Activated T-cell treated with anti-CD3 and anti-CD28 coated beads, Interleukin-2, amount 50 U/mL, for 4 hours (primary cell): ENCODE data around the gene FBXO45. TPM values are rescaled to one million over a fixed set of nuclear protein-coding genes. Genes with fewer than 3 reads are reported as not detected.
"Not testable (repeated sequence)": the region's sequence is repeated elsewhere in the genome, so short reads cannot be mapped to it uniquely, and the experiment has no call there.

Experiments
- ATAC-seq, 2 donors: fragments of 200-7000 bp; cut with Tn5 transposase; one replicate each; pipeline ENCODE4 v1.10.0; 2021
- DNase-seq: peaks from one replicate; pipeline ENCODE4 v3.0.0-alpha.2; 2020
- H3K27me3 Mint-ChIP-seq: one replicate; pipeline ENCODE4 v1.8.0; 2021; ENCODE audit warnings: low read depth, mixed read lengths
- H3K36me3 Mint-ChIP-seq: one replicate; pipeline ENCODE4 v1.8.0; 2022; ENCODE audit warnings: mixed read lengths; ENCODE audit not compliant: insufficient read depth
- H3K4me1 Mint-ChIP-seq: one replicate; pipeline ENCODE4 v1.8.0; 2021; ENCODE audit warnings: low read depth, mixed read lengths
- H3K4me3 Mint-ChIP-seq: one replicate; pipeline ENCODE4 v1.8.0; 2021; ENCODE audit warnings: mild to moderate bottlenecking, moderate library complexity, mixed read lengths
- H3K9me3 Mint-ChIP-seq: one replicate; pipeline ENCODE4 v1.8.0; 2021; ENCODE audit warnings: mixed read lengths
- total RNA-seq, 3 donors: library from RNA; stranded (reverse); gene quantifications; one replicate each; pipeline ENCODE4 v1.2.1, GENCODE V29; 2021

The FBXO45 gene
- total RNA-seq, 3 donors from 2014 or later: 20.3 to 21.4 (median 21.4) TPM

DNA sequence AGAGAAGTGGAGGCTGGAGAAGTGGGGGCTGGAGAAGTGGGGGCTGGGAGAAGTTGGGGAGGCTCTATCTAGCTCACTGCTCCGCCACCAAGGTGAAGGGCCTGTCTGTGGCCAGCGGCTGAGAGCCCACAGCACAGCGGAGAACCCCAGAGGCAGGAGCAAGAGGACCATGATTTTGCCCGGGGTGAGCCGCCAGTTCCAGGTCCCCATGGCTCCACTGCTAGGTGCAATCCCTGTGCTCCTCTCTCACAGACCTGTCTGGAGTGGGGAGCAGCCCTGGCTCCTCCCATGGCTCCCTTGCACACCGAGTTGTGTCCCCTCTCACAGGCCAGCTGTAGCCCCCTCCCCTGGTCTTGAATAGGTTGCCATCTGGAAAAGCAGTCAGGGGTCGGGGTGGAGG, 66.4 kb downstream of the FBXO45 start:
- Mint-ChIP-seq H3K4me1 (peaks cover 65% of the 10 kb centered on the region), H3K36me3 (no peaks in the 10 kb centered on the region), H3K27me3 (no peaks in the 10 kb centered on the region), H3K9me3 (no peaks in the 10 kb centered on the region), H3K4me3 (no peak overlapping the region)
- ATAC-seq (no peak), DNase-seq (no peak)

DNA sequence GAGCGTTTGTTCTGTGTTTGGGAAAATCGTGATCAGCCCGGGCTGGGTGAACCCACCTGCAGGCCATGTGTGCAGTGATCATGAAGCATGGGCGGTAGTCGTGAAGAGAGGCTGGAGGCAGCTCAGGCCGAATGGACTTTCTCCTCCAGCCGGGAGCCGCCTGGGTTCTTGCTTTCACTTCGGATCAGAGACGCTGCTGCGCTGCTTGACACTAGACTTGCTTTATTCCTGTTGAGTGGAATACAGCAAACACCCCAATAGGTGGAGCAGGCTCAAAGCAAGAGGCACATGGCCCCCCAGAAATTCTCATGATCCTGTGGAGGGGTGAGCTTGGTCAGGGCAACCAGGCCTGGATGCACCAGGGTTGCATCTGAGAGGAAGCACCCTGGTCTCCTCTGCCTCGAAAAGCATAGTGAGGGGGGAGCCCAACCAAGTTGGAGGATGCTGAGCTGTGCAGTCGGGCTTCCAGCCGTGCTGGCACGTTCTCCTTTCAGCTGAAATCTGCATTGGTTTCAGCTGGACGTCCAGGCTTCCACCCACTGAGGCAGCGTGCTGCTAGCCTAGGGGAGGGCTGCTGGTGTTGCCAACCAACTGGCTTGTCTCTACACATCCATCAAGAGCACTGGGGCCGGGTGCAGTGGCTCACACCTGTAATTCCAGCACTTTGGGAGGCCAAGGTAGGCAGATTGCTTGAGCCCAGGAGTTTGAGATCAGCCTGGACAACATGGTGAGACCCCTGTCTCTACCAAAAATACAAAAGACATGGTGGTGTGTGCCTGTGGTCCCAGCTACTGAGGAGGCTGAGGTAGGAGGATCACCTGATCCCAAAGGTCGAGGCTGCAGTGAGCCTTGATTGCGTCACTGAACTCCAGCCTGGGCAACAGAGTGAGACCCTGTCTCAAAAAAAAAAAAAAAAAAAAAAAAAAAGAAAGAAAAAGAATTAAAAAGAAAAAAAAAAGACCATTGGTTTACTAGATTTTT, 68.2 kb downstream of the FBXO45 start:
- no peak for DNase-seq
- Mint-ChIP-seq H3K4me1 (peaks cover 64% of the 10 kb centered on the region), H3K4me3 (no peak overlapping the region)

DNA sequence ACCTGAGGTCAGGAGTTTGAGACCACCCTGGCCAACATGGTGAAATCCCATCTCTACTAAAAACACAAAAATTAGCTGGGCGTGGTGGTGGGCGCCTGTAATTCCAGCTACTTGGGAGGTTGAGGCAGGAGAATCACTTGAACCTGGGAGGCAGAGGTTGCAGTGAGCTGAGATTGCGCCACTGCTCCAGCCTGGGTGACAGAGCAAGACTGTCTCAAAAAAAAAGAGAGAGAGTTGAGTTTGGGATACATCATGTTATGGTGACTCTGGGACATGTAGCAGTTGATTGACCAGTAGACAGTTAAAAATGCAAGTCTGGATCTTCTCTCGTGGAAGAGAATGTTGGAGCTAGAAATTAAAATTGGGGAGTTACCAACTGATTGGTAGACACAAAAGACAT, 69.5 kb downstream of the FBXO45 start:
- peaks cover 68% of the 10 kb centered on the region for H3K4me1 Mint-ChIP-seq
- not testable (repeated sequence) for H3K36me3 Mint-ChIP-seq, H3K4me3 Mint-ChIP-seq, DNase-seq, H3K9me3 Mint-ChIP-seq, H3K27me3 Mint-ChIP-seq, ATAC-seq

More for the DNA sequence above, 68.2 kb downstream of the FBXO45 start:
- Mint-ChIP-seq H3K27me3 (no peaks in the 10 kb centered on the region), H3K36me3 (no peaks in the 10 kb centered on the region), H3K9me3 (no peaks in the 10 kb centered on the region)
- ATAC-seq: no peak

Other genes with a start within 250 kb of the FBXO45 start
- gene TM4SF19, start 230.3 kb upstream of the FBXO45 start, total RNA-seq: not detected
- gene UBXN7, start 136.2 kb upstream of the FBXO45 start, total RNA-seq: 10 to 100 TPM; 33.7 to 35.2 (median 34.7) TPM
- gene RNF168, start 64.9 kb upstream of the FBXO45 start, total RNA-seq: 10 to 100 TPM; 20.9 to 22.4 (median 21.8) TPM
- not detected for gene SMCO1, start 53.3 kb upstream of the FBXO45 start, total RNA-seq
- 10 to 100 TPM; 21.5 to 27.1 (median 22.9) TPM for gene WDR53, start 106 bp upstream of the FBXO45 start, total RNA-seq
- gene NRROS, start 71.0 kb downstream of the FBXO45 start, total RNA-seq: 10 to 100 TPM; 16.2 to 18.5 (median 18.5) TPM
- 1 to 10 TPM; 3.4 to 4.3 (median 3.6) TPM for gene CEP19, start 143.6 kb downstream of the FBXO45 start, total RNA-seq
- 10 to 100 TPM; 26.7 to 28.9 (median 27.9) TPM for gene PIGX, start 143.7 kb downstream of the FBXO45 start, total RNA-seq
- 10 to 100 TPM; 60.1 to 71.1 (median 65.8) TPM for gene PAK2, start 171.2 kb downstream of the FBXO45 start, total RNA-seq